ENCODE data around the gene DYRK1A.
A peak's percentile ranks its signal among the peaks of the same experiment; 100 is the strongest.

Gene DYRK1A

DNA sequence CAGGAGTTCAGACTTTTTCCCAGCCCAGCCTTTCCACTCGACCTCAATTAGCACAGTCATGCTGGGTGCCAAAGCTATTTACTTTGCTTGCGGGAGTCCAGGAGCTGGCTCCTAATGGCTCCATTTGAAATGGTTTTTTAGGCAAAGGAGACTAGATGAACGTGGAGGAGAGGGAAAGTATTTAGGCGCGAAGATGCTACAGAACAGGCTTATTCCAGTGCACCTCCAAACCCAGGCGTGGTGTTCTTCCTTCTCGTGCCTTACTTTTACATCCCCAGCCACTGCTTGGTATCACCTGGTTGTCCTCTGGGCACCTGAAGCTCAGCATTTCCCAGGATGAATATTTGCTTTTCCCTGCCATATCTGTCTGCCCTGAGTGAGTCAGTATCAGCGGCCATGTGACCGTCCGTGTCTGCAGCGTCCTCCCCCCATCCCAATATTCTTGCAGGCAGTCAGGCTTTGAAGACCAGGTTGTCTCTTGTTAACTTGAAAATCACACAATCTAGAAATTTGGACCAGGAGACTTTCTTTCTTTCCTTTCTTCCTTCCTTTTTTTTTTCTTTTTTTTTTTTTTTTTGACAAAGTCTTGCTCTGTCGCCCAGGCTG, 198.5 kb downstream of the DYRK1A start:
- H3K4me1 ChIP-seq (ENCODE audit: control insufficient read depth, insufficient read depth, low read length) = no peaks in the 10 kb centered on the region; the same call in 1 of the 2 replicates
- ChIA-PET CTCF (interaction anchor here (0.6 to 1.8 kb wide), 7 partner anchors 15 to 791 kb away, joined by 3 to 5 read pairs (median 4); no protein-coding TSS in a partner anchor), POLR2A (interaction anchor here (0.6 to 2.1 kb wide), 10 partner anchors 10 to 298 kb away, joined by 3 to 23 read pairs (median 7); partner anchors contain the start of gene VPS26C)

DNA sequence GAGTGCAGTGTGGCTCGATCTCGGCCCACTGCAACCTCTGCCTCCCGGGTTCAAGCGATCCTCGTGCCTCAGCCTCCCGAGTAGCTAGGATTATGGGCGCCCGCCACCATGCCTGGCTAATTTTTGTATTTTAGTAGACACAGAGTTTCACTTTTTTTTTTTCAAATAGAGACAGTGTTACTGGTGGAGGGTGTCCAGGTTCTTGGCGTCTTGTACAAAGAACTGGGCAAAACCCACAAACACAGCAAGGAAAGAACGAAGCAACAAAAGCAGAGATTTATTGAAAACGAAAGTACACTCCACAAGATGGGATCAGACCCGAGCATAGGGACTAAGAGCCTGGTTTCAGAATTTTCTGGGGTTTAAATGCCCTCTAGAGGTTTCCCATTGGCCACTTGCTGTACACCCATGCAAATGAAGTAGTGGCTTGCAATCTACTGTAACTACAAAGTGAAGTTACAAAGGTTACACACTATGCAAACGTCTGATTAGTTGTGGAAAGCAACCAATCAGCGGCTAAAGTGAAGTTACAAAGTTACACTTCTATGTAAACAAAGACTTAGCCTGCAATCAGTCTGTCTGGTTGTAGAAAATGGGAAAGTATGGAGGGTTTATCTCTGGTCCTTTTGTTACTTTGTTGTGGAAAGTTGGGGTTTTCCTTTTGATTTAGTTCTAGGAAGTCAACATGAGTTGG, 199.1 kb downstream of the DYRK1A start:
- no peaks in the 10 kb centered on the region; the same call in 1 of the 2 replicates for H3K4me1 ChIP-seq (ENCODE audit: control insufficient read depth, insufficient read depth, low read length)
- no peaks in the 10 kb centered on the region for H3K9me3 ChIP-seq (ENCODE audit: control insufficient read depth, insufficient read depth, low read depth, low read length)
- no peak overlapping the region for H3K27ac ChIP-seq (ENCODE audit: extremely low read depth, low read depth, low read length)
- ChIA-PET POLR2A (interaction anchor here (0.6 to 0.9 kb wide), 3 partner anchors 12 to 195 kb away, joined by 3 to 8 read pairs (median 3); no protein-coding TSS in a partner anchor), CTCF (interaction anchor here (0.6 to 0.8 kb wide), 4 partner anchors 15 to 486 kb away, joined by 3 to 5 read pairs (median 4); no protein-coding TSS in a partner anchor)
- no peaks in the 10 kb centered on the region for H3K36me3 ChIP-seq (ENCODE audit: control insufficient read depth in 2 of 2, insufficient read depth in 1 of 2, low read length in 2 of 2)
- H3K4me3 ChIP-seq (ENCODE audit: low read depth, low read length) = no peak overlapping the region
- TF ChIP-seq YY1 (tag by site-specific recombination; IDR thresholded peaks at IDR 0.05) = no peak
- TF ChIP-seq ZNF350 (tag by site-specific recombination; IDR thresholded peaks at IDR 0.05) = peak; percentile 54; the same call in 1 of the 2 replicates

More for the DNA sequence above, 198.5 kb downstream of the DYRK1A start:
- H3K27ac ChIP-seq (ENCODE audit: extremely low read depth, low read depth, low read length) = peak overlapping the region; percentile 67; the same call in 1 of the 2 replicates
- TF ChIP-seq ZIC2 (tag by site-specific recombination; IDR thresholded peaks at IDR 0.05) (peak; percentile 82), ZNF335 (tag by site-specific recombination; conservative IDR thresholded peaks at IDR 0.05) (peak; percentile 68), ZNF146 (tag by site-specific recombination; IDR thresholded peaks at IDR 0.05) (0 out of 2 replicates have a peak, but pooled peaks have one; percentile 13), GLIS1 (tag by site-specific recombination; IDR thresholded peaks at IDR 0.05) (peak; percentile 92), ZBTB21 (tag by site-specific recombination; IDR thresholded peaks at IDR 0.05) (no peak), ZBTB20 (tag by site-specific recombination; IDR thresholded peaks at IDR 0.05) (no peak), SP7 (tag by site-specific recombination; IDR thresholded peaks at IDR 0.05) (no peak), ZFHX2 (tag by site-specific recombination; conservative IDR thresholded peaks at IDR 0.05) (no peak), ZNF112 (tag by site-specific recombination; IDR thresholded peaks at IDR 0.05) (no peak), OSR2 (tag by site-specific recombination; IDR thresholded peaks at IDR 0.05) (peak; percentile 76; the same call in 1 of the 2 replicates), FEZF1 (tag by site-specific recombination; IDR thresholded peaks at IDR 0.05) (peak; percentile 27; the same call in 1 of the 2 replicates), PRDM1 (tag by site-specific recombination; IDR thresholded peaks at IDR 0.05) (0 out of 2 replicates have a peak, but pooled peaks have one; percentile 11)
- TF ChIP-seq, protein P1, sequence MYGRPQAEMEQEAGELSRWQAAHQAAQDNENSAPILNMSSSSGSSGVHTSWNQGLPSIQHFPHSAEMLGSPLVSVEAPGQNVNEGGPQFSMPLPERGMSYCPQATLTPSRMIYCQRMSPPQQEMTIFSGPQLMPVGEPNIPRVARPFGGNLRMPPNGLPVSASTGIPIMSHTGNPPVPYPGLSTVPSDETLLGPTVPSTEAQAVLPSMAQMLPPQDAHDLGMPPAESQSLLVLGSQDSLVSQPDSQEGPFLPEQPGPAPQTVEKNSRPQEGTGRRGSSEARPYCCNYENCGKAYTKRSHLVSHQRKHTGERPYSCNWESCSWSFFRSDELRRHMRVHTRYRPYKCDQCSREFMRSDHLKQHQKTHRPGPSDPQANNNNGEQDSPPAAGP (tag by site-specific recombination; IDR thresholded peaks at IDR 0.05) = 0 out of 2 replicates have a peak, but pooled peaks have one; percentile 13
- TF ChIP-seq, protein P2, sequence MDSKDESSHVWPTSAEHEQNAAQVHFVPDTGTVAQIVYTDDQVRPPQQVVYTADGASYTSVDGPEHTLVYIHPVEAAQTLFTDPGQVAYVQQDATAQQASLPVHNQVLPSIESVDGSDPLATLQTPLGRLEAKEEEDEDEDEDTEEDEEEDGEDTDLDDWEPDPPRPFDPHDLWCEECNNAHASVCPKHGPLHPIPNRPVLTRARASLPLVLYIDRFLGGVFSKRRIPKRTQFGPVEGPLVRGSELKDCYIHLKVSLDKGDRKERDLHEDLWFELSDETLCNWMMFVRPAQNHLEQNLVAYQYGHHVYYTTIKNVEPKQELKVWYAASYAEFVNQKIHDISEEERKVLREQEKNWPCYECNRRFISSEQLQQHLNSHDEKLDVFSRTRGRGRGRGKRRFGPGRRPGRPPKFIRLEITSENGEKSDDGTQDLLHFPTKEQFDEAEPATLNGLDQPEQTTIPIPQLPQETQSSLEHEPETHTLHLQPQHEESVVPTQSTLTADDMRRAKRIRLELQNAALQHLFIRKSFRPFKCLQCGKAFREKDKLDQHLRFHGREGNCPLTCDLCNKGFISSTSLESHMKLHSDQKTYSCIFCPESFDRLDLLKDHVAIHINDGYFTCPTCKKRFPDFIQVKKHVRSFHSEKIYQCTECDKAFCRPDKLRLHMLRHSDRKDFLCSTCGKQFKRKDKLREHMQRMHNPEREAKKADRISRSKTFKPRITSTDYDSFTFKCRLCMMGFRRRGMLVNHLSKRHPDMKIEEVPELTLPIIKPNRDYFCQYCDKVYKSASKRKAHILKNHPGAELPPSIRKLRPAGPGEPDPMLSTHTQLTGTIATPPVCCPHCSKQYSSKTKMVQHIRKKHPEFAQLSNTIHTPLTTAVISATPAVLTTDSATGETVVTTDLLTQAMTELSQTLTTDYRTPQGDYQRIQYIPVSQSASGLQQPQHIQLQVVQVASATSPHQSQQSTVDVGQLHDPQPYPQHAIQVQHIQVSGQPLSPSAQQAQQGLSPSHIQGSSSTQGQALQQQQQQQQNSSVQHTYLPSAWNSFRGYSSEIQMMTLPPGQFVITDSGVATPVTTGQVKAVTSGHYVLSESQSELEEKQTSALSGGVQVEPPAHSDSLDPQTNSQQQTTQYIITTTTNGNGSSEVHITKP (tag by site-specific recombination; IDR thresholded peaks at IDR 0.05) = peak; percentile 33; the same call in 1 of the 2 replicates
- TF ChIP-seq, protein P3, sequence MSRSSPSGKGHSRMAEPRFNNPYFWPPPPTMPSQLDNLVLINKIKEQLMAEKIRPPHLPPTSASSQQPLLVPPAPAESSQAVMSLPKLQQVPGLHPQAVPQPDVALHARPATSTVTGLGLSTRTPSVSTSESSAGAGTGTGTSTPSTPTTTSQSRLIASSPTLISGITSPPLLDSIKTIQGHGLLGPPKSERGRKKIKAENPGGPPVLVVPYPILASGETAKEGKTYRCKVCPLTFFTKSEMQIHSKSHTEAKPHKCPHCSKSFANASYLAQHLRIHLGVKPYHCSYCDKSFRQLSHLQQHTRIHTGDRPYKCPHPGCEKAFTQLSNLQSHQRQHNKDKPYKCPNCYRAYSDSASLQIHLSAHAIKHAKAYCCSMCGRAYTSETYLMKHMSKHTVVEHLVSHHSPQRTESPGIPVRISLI (tag by site-specific recombination; IDR thresholded peaks at IDR 0.05) = peak; percentile 67; the same call in 1 of the 2 replicates
- TF ChIP-seq, protein P4, sequence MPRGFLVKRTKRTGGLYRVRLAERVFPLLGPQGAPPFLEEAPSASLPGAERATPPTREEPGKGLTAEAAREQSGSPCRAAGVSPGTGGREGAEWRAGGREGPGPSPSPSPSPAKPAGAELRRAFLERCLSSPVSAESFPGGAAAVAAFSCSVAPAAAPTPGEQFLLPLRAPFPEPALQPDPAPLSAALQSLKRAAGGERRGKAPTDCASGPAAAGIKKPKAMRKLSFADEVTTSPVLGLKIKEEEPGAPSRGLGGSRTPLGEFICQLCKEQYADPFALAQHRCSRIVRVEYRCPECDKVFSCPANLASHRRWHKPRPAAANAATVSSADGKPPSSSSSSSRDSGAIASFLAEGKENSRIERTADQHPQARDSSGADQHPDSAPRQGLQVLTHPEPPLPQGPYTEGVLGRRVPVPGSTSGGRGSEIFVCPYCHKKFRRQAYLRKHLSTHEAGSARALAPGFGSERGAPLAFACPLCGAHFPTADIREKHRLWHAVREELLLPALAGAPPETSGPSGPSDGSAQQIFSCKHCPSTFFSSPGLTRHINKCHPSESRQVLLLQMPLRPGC (tag by site-specific recombination; IDR thresholded peaks at IDR 0.05) = 0 out of 2 replicates have a peak, but pooled peaks have one; percentile 24
- no peak overlapping the region for H3K4me3 ChIP-seq (ENCODE audit: low read depth, low read length)
- no peaks in the 10 kb centered on the region for H3K36me3 ChIP-seq (ENCODE audit: control insufficient read depth in 2 of 2, insufficient read depth in 1 of 2, low read length in 2 of 2)
- H3K9me3 ChIP-seq (ENCODE audit: control insufficient read depth, insufficient read depth, low read depth, low read length) = no peaks in the 10 kb centered on the region

All from HEK293 (cell line).